ENCODE results near the gene GALNT17. TPM values are rescaled to one million over a fixed set of nuclear protein-coding genes. Genes with fewer than 3 reads are reported as not detected.

Gene GALNT17
- total RNA-seq, 1 donor from 2014 or later = 3.9 TPM

DNA sequence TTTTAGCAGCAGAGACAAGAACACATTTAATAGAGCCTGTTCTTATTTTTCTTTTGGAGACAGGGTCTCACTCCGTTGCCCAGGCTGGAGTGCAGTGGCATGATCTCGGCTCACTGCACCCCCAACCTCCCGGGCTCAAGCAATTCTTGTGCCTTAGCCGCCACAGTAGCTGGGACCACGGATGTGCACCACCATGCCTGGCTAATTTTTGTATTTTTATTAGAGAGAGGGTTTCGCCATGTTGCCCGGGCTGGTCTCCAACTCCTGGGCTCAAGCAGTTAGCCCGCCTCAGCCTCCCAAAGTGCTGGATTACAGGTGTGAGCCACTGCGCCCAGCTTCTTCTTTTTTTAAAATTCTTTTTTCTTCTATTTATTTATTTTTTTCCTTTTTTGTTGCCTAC is 23.3 kb downstream of the GALNT17 start:
- no peak overlapping the region for H3K4me3 Mint-ChIP-seq (ENCODE audit: low read depth)
- H3K27me3 Mint-ChIP-seq = no peaks in the 10 kb centered on the region
- H3K36me3 Mint-ChIP-seq (ENCODE audit: insufficient read depth) = no peaks in the 10 kb centered on the region
- no peak for TF ChIP-seq CTCF (IDR thresholded peaks at IDR 0.05; ENCODE audit: unreplicated experiment)
- no peaks in the 10 kb centered on the region for H3K4me1 Mint-ChIP-seq (ENCODE audit: low read depth)
- no peak overlapping the region for H3K27ac Mint-ChIP-seq
- DNase-seq (ENCODE audit: low spot score, unreplicated experiment) = no peak
- H3K9me3 Mint-ChIP-seq (ENCODE audit: low read depth) = no peaks in the 10 kb centered on the region

DNA sequence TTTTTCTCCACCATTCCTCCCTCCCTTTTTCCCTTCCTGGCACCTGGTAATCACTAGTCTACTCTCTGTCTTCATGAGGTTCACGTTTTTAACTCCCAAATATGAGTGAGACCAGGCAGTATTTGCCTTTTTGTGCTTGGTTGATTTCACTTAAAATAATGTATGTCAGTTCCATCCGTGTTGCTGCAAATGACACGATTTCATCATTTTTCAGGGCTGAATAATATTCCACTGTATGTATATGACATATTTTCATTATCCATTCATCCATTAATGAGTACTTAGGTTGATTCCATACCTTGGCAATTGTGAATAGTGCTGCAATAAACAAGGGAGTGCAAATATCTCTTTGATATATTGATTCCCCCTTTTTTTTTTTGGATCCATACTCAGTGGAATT is 25.8 kb downstream of the GALNT17 start:
- Mint-ChIP-seq H3K27ac (no peak overlapping the region), H3K4me3 (ENCODE audit: low read depth) (no peak overlapping the region), H3K4me1 (ENCODE audit: low read depth) (no peaks in the 10 kb centered on the region), H3K27me3 (no peaks in the 10 kb centered on the region), H3K9me3 (ENCODE audit: low read depth) (no peaks in the 10 kb centered on the region), H3K36me3 (ENCODE audit: insufficient read depth) (no peaks in the 10 kb centered on the region)
- TF ChIP-seq CTCF (IDR thresholded peaks at IDR 0.05; ENCODE audit: unreplicated experiment) = no peak
- DNase-seq (ENCODE audit: low spot score, unreplicated experiment) = no peak

DNA sequence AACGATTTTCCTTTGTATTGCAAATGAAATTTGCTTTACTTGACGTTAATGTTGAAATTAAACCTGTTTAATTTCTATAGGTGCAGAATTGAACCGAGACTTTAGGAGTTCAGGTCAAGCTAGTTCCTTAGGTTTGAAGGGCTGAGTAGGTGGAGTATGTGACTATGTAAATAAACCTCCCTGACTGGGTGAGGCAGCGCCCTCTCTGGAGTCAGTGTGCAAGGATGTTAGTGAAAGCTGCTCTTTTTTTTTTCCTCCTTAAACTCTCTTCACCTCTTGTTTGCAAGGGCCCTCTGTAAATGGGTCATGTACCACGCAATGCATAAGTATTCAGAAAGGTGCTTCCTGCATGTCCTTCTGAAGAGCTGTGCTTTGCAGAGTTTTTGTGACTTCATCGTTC is 33.8 kb downstream of the GALNT17 start:
- H3K36me3 Mint-ChIP-seq (ENCODE audit: insufficient read depth) = no peaks in the 10 kb centered on the region
- TF ChIP-seq CTCF (IDR thresholded peaks at IDR 0.05; ENCODE audit: unreplicated experiment) = no peak
- H3K4me3 Mint-ChIP-seq (ENCODE audit: low read depth) = no peak overlapping the region
- no peaks in the 10 kb centered on the region for H3K27me3 Mint-ChIP-seq
- no peaks in the 10 kb centered on the region for H3K4me1 Mint-ChIP-seq (ENCODE audit: low read depth)
- H3K9me3 Mint-ChIP-seq (ENCODE audit: low read depth) = no peaks in the 10 kb centered on the region
- no peak for DNase-seq (ENCODE audit: low spot score, unreplicated experiment)
- H3K27ac Mint-ChIP-seq = no peak overlapping the region

- Mint-ChIP-seq H3K27ac (no peak overlapping the region), H3K9me3 (ENCODE audit: low read depth) (no peaks in the 10 kb centered on the region), H3K36me3 (ENCODE audit: insufficient read depth) (no peaks in the 10 kb centered on the region), H3K4me3 (ENCODE audit: low read depth) (no peak overlapping the region), H3K27me3 (no peaks in the 10 kb centered on the region), H3K4me1 (ENCODE audit: low read depth) (no peaks in the 10 kb centered on the region)
- DNase-seq (ENCODE audit: low spot score, unreplicated experiment) = no peak
- TF ChIP-seq CTCF (IDR thresholded peaks at IDR 0.05; ENCODE audit: unreplicated experiment) = no peak
These were observed 39.5 kb downstream of the GALNT17 start for GRCh38 chr7:71171476-71171875.

- no peaks in the 10 kb centered on the region for H3K27me3 Mint-ChIP-seq
- H3K9me3 Mint-ChIP-seq (ENCODE audit: low read depth) = peaks cover 6% of the 10 kb centered on the region
- H3K36me3 Mint-ChIP-seq (ENCODE audit: insufficient read depth) = no peaks in the 10 kb centered on the region
- no peak overlapping the region for H3K4me3 Mint-ChIP-seq (ENCODE audit: low read depth)
- no peak for DNase-seq (ENCODE audit: low spot score, unreplicated experiment)
- no peaks in the 10 kb centered on the region for H3K4me1 Mint-ChIP-seq (ENCODE audit: low read depth)
- TF ChIP-seq CTCF (IDR thresholded peaks at IDR 0.05; ENCODE audit: unreplicated experiment) = no peak
- no peak overlapping the region for H3K27ac Mint-ChIP-seq
These were observed 42.0 kb downstream of the GALNT17 start for GRCh38 chr7:71173955-71174354.

All from progenitor cell of endocrine pancreas (in vitro differentiated cells).